GM21360 (cell line): ENCODE results near the gene MRPL18.
"Not testable (repeated sequence)": the region's sequence is repeated elsewhere in the genome, so short reads cannot be mapped to it uniquely, and the experiment has no call there.

ENCODE experiments used
- ATAC-seq: cut with Tn5 transposase; IDR thresholded peaks from one replicate; pipeline ENCODE4 v1.9.1; 2021; ENCODE audit warnings: mild to moderate bottlenecking, moderate library complexity; ENCODE audit not compliant: unreplicated experiment

The MRPL18 gene

GRCh38 chr6:159790149-159790955, at the start of gene MRPL18:
TSS of gene MRPL18 (plus strand) at chr6:159790467. CDS start at chr6:159790588, 121 bp downstream.
- ATAC-seq = peak; percentile 76

- no peak for ATAC-seq
Observed at GRCh38 chr6:159742165-159742564, 48.1 kb upstream of the MRPL18 start.

- no peak for ATAC-seq
Observed at GRCh38 chr6:159745081-159745480, 45.2 kb upstream of the MRPL18 start.

- no peak for ATAC-seq
Observed at GRCh38 chr6:159746759-159747158, 43.5 kb upstream of the MRPL18 start.

- not testable (repeated sequence) for ATAC-seq
Observed at GRCh38 chr6:159748127-159748526, 42.1 kb upstream of the MRPL18 start.

- ATAC-seq = no peak
Observed at GRCh38 chr6:159751448-159751847, 38.8 kb upstream of the MRPL18 start.

GRCh38 chr6:159753081-159753872, 37.0 kb upstream of the MRPL18 start:
- ATAC-seq = no peak

GRCh38 chr6:159754401-159754800, 35.9 kb upstream of the MRPL18 start:
- ATAC-seq = no peak

GRCh38 chr6:159754959-159755914, 35.0 kb upstream of the MRPL18 start:
- no peak for ATAC-seq

GRCh38 chr6:159756508-159756907, 33.8 kb upstream of the MRPL18 start:
- ATAC-seq = no peak

GRCh38 chr6:159758031-159759001, 32.0 kb upstream of the MRPL18 start:
- no peak for ATAC-seq

GRCh38 chr6:159759645-159760044, 30.6 kb upstream of the MRPL18 start:
- ATAC-seq = no peak

GRCh38 chr6:159760602-159761057, 29.6 kb upstream of the MRPL18 start:
- no peak for ATAC-seq

GRCh38 chr6:159761129-159761872, 29.0 kb upstream of the MRPL18 start:
- no peak for ATAC-seq

- ATAC-seq = peak; percentile 97
Observed at GRCh38 chr6:159761873-159762680, 28.2 kb upstream of the MRPL18 start, which contains the start of gene ACAT2. TSS of gene ACAT2 (plus strand) at chr6:159762045. CDS start at chr6:159762088, 43 bp downstream.

- no peak for ATAC-seq
Observed at GRCh38 chr6:159762681-159763293, 27.5 kb upstream of the MRPL18 start.

GRCh38 chr6:159766906-159767305, 23.4 kb upstream of the MRPL18 start:
- no peak for ATAC-seq
